Ramos (cell line): ENCODE measurements around the gene KLHL30.
"Not testable (repeated sequence)": the region's sequence is repeated elsewhere in the genome, so short reads cannot be mapped to it uniquely, and the experiment has no call there.

Experiments
- in situ Hi-C: fragments of 300-500 bp; cut with MboI; formaldehyde crosslinking; loops from one replicate; pipeline ENCODE4 v1.14.3; 2022; ENCODE audit warnings: low sequenced_read_pairs; ENCODE audit not compliant: unreplicated experiment

Gene KLHL30

GRCh38 chr2:238101891-238102841 is 36.3 kb upstream of the KLHL30 start:
- in situ Hi-C loops: no loop called here

GRCh38 chr2:238102865-238103264 is 35.6 kb upstream of the KLHL30 start:
- in situ Hi-C loops: no loop called here

GRCh38 chr2:238103465-238104225 is 34.8 kb upstream of the KLHL30 start:
- in situ Hi-C loops: no loop called here

GRCh38 chr2:238104226-238104690 is 34.2 kb upstream of the KLHL30 start:
- in situ Hi-C loops: no loop called here

- in situ Hi-C loops: no loop called here
Measured at GRCh38 chr2:238104691-238105371, 33.6 kb upstream of the KLHL30 start.

- in situ Hi-C loops: no loop called here
Measured at GRCh38 chr2:238105506-238106338, 32.7 kb upstream of the KLHL30 start.

- in situ Hi-C loops: no loop called here
Measured at GRCh38 chr2:238106339-238106697, 32.1 kb upstream of the KLHL30 start.

- in situ Hi-C loops: no loop called here
Measured at GRCh38 chr2:238106698-238107524, 31.6 kb upstream of the KLHL30 start.

GRCh38 chr2:238107525-238108422 is 30.7 kb upstream of the KLHL30 start:
- in situ Hi-C loops: no loop called here

GRCh38 chr2:238108423-238109183 is 29.9 kb upstream of the KLHL30 start:
- in situ Hi-C loops: no loop called here

- in situ Hi-C loops: no loop called here
Measured at GRCh38 chr2:238113611-238114010, 24.9 kb upstream of the KLHL30 start.

GRCh38 chr2:238114331-238114841 is 24.1 kb upstream of the KLHL30 start:
- in situ Hi-C loops: no loop called here

- in situ Hi-C loops: no loop called here
Measured at GRCh38 chr2:238114851-238115660, 23.4 kb upstream of the KLHL30 start.

- in situ Hi-C loops: not testable (repeated sequence)
Measured at GRCh38 chr2:238115709-238116108, 22.8 kb upstream of the KLHL30 start.

- in situ Hi-C loops: no loop called here
Measured at GRCh38 chr2:238116298-238117198, 21.9 kb upstream of the KLHL30 start.
